GM21526 (cell line): ENCODE data around the gene RAB3IL1.
"Not testable (repeated sequence)": the region's sequence is repeated elsewhere in the genome, so short reads cannot be mapped to it uniquely, and the experiment has no call there.

ENCODE experiments used
- ATAC-seq: cut with Tn5 transposase; IDR thresholded peaks from one replicate; pipeline ENCODE4 v1.9.1; 2021; ENCODE audit warnings: moderate library complexity; ENCODE audit not compliant: unreplicated experiment, low FRiP score

Gene RAB3IL1, protein sequence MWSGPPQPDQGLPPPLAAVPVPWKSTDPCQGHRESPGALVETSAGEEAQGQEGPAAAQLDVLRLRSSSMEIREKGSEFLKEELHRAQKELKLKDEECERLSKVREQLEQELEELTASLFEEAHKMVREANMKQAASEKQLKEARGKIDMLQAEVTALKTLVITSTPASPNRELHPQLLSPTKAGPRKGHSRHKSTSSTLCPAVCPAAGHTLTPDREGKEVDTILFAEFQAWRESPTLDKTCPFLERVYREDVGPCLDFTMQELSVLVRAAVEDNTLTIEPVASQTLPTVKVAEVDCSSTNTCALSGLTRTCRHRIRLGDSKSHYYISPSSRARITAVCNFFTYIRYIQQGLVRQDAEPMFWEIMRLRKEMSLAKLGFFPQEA

DNA sequence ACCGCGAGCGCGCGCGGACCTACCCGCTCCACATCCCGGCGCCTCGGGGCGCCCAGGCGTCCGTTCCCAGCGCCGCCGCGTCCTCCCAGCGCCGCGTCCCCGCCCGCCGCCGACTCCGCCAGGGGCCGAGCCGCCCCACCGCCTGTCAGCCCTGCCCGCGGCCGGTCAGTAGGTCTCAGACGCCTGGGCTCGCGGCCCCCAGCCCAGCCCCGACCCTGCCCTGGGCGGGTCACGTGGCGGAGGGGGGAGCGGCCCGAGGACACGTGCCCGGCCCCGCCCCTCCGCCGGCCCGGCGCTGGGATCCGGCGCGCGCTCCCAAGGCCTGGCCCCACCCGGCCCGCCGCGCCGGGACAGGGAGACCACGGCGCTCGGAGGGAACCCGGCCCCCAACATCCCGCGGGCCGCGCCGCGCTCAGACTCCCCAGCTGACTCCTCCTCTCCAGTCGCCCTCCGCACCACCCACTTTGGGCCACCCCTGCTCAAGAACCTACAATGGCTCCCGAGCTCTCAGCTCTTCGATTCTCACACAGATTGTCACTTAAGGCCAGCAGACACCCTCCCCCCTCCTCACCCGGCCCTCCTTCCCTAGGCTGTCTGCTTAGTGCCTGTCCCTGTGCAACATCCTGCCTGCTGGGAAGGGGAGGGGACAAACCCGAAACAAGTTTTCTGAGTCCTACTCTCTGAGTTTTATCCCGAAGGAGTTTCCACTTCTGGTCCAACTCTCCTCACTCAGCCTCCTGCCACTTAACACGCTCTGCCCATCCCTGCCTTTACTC lies at the start of gene RAB3IL1:
RAB3IL1 (minus strand) TSS at position 233 of the 776 bp plus-strand sequence; CDS start at position 34, 199 bp downstream.
- ATAC-seq = no peak

DNA sequence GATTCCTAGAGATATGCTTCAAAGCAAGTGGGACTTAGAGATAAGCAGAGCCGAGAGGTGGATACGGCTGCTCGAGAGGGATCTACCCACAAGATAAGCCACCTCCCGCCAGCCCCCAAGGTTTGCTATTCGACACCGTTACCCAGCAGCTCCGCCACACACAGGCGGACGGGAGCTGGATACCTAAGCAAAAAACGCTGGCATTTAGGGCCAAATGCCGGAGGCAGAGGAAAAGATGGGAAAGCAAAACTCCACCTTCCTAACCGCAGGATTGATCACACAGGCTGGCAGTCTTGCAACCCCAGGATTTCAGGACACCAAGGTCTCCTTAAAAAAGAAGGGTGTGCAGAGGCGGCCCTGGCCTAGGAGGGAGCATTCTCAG lies 49.4 kb upstream of the RAB3IL1 start:
- no peak for ATAC-seq

DNA sequence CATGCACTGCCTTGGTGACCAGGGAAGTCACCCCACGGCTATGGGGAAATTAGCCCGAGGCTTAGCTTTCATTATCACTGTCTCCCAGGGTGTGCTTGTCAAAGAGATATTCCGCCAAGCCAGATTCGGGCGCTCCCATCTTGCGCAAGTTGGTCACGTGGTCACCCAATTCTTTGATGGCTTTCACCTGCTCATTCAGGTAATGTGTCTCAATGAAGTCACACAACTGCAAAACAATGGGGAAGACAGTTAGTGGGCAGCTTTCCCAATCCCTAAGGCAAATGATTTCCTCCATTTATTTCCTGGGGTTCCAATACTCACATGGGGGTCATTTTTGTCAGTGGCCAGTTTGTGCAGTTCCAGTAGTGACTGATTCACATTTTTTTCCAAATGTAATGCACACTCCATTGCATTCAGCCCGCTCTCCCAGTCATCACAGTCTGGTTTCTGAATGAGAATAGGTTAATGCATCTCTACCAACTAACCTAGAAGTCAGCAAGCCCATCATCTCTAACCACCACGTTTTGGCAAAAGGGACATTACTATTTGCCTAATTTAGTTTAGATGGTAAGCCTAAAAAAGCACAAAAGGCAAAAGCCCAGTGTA lies 47.4 kb upstream of the RAB3IL1 start:
- ATAC-seq = not testable (repeated sequence)

DNA sequence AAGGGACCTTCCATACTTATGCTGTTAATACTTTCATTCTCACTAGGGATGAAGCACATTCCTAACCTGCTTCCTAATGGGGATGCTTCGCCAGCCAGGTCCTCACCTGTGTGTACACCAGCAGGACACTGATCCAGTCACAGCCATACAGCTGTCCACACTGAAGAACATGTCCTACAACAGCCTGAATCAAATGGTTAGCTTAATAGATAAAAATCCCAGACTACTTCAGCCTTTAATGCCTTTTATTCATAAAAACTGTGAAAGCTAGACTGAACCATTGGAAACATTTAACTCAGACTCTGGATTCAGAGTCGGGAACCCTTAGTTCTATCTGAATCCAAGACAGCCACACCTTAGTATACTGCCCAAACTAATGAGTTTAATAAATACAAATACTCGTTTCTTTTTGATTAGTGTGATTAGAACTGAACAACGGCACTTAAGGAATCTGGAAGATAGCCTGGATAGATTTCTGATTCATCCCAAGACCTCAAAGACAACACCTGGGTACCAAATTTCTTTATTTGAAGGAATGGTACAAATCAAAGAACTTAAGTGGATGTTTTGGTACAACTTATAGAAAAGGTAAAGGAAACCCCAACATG lies 46.8 kb upstream of the RAB3IL1 start:
- no peak for ATAC-seq

DNA sequence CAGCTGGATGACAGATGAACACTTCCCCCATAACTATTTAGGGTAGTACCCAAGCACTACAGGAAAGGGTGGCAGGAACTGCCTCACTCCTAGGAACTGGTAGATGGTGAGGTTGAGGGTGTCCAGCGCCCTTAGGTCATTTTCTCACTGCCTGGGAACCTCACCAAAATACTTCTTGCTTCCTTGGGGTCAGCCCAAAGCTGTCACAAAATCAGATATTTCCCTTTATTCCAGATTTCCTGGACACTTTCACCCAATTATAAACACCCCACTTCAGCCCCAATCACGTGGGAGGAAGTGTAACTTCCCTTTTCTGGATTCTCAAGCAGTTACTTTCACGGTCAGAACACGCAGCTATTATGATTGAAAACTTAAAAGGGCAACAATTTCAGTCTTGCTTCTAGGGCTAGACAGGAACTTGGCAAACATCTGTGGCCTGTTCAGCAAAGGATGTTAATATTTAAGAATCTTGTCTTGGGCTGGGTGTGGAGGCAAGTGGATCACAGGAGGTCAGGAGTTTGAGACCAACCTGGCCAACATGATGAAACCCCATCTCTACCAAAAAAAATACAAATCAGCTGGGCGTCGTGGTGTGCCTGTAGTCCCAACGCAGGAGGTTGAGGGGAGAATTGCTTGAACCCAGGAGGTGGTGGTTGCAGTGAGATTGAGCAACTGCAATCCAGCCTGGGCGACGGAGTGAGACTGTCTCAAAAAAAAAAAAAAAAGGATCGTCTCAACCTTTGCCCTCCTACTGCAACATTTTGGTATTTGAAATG lies 46.1 kb upstream of the RAB3IL1 start:
- ATAC-seq = no peak

DNA sequence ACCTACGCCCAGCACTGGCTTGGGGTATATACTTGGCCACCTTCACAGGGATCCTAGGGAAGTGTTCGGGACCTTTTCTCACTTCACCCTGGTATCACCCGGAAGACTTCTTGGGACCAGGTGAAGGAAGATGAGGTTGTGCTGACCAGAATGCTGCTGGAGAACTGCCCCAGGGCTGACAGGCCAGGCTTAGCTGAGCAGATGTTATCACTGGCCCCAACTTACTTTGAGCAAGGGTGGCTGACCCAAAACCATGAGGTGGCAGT lies 45.6 kb upstream of the RAB3IL1 start:
- no peak for ATAC-seq

DNA sequence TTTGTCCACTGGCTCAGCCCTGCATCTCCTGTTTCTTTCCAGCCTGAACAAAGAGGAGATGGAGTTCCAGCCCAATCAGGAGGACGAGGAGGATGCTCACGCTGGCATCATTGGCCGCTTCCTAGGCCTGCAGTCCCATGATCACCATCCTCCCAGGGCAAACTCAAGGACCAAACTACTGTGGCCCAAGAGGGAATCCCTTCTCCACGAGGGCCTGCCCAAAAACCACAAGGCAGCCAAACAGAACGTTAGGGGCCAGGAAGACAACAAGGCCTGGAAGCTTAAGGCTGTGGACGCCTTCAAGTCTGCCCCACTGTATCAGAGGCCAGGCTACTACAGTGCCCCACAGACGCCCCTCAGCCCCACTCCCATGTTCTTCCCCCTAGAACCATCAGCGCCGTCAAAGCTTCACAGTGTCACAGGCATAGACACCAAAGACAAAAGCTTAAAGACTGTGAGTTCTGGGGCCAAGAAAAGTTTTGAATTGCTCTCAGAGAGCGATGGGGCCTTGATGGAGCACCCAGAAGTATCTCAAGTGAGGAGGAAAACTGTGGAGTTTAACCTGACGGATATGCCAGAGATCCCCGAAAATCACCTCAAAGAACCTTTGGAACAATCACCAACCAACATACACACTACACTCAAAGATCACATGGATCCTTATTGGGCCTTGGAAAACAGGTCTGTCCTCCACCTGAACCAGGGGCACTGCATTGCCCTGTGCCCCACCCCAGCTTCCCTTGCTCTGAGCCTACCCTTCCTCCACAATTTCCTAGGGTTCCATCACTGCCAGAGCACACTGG lies 45.0 kb upstream of the RAB3IL1 start:
- ATAC-seq = no peak

DNA sequence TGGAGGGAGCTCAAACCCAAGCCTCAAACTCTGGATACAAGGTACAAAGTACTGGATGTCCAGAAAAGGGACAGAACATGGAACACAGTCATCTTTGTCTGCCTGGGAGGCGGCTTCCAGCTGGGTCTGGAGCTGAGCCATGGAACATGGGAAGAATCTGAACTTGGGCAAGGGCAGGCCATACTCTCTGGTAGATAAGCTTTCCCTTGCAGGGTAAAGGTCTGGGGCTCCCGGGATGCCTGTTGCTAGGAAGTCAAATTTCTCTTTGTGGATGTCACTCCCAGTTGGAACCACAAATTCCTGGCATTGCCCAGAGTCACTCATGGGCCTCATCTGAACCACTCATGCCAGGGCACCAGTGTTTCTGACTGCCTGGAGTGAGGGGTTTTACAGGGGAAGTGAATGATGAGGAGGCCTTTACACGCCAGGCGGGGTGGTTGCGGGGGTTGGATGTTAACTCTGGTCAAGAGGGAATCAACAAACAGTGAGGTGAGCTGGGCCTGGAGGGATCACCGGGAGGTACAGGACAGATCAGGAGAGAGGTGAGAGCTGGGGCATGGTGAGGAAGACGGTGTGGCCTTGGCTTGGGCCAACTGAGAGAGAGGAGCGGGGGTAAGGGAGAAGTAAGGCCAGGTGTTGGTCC lies 44.3 kb upstream of the RAB3IL1 start:
- no peak for ATAC-seq

DNA sequence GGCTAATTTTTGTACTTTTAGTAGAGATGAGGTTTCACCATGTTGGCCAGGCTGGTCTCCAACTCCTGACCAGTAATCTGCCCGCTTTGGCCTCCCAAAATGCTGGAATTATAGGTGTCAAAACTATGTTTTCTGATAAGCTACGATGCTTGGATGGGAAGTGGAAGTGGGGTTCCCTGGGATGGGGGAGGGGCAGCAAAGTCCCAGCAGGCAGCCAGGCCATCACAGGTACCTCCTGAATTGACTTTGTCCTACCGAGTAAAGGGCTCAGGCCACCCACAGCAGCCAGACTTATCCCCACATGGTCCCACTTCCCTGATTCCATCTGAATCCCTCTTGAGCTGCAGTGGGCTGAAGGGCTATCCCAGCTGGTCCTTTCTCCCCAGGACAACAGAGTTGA lies 43.2 kb upstream of the RAB3IL1 start:
- no peak for ATAC-seq

DNA sequence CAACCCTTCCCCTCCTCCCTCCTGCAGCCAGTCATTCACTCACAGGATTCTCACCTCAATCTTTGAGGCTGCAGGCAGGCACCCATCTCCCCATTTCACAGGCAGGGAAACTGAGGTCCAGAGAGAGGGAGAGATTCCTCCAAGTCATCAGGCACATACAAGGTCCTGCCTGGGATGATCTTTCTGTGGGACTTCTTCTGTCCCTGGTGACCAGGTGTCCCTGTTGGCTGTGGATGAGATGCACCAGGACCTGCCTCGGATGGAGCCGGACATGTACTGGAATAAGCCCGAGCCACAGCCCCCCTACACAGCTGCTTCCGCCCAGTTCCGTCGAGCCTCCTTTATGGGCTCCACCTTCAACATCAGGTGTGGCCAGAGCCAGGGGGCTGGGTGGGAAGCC lies 42.3 kb upstream of the RAB3IL1 start:
- no peak for ATAC-seq

DNA sequence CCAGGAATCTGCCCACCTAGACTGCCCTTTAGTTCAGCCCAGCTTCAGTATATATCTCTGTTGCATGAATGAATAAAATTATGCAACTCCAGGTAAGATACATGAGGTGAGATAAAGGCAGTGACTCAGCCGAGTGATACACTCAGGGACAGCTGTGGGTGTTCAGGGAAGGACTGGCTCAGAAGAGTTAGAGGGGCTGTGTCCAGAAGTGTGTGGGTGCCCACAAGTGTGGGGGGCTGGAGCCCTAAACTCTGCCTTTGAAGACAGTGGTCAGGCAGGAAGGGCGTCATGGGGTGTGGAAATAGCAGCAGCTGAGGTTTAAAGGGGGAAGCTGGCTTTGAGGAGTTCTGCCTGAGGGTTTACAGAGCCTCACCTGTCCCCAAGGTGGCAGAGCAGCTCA lies 41.7 kb upstream of the RAB3IL1 start:
- ATAC-seq = no peak

DNA sequence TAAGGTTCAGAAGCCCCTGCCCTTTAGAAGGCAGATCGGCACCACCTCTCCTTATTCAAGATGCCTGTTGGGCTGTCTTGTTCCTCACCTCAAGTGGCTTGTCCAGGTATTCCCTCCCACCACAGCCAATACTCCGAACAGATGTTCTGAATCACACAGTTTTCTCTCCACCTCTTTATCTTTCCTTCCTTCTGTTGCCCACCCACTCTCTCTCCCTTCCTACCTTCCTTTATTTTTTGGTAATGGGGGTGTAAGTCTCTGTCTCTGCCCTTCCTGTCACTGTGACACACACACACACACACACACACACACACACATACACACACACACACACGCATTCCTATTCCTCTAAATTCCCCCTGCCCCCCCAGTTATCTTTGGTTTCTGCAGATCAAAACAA lies 41.2 kb upstream of the RAB3IL1 start:
- ATAC-seq = no peak

DNA sequence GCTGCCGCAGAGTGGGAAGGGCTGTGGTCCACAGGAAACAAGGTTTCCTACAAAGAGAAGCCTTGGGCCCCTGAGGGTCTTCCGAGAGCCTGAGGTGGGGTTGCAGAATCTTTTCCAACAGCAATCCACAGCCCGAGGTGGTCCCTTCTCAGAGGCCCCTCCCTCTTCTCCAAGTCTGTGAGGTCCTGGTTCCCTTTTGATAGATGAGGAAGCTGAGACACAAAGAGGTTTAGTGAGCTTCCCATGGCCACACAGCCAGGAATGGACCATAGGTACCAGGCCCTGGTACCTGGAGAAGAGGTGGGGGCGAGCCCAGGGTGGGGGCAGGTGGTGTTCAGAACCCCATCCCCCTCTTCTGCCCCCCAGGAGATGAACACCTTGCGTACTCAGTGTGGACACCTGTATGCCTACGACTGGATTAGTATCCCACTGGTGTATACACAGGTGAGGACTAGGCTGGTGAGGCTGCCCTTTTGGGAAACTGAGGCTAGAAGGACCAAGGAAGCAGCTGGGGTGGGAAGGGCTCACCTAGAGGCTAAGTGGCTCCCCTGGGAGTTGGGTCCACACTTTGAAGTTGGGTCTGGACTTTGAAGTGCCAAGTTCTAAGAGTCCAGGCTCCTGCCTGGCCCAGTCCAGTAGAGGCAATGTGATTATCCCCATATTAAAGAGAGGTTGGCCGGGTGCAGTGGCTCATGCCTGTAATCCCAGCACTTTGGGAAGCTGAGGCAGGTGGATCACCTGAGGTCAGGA lies 39.8 kb upstream of the RAB3IL1 start:
- no peak for ATAC-seq

DNA sequence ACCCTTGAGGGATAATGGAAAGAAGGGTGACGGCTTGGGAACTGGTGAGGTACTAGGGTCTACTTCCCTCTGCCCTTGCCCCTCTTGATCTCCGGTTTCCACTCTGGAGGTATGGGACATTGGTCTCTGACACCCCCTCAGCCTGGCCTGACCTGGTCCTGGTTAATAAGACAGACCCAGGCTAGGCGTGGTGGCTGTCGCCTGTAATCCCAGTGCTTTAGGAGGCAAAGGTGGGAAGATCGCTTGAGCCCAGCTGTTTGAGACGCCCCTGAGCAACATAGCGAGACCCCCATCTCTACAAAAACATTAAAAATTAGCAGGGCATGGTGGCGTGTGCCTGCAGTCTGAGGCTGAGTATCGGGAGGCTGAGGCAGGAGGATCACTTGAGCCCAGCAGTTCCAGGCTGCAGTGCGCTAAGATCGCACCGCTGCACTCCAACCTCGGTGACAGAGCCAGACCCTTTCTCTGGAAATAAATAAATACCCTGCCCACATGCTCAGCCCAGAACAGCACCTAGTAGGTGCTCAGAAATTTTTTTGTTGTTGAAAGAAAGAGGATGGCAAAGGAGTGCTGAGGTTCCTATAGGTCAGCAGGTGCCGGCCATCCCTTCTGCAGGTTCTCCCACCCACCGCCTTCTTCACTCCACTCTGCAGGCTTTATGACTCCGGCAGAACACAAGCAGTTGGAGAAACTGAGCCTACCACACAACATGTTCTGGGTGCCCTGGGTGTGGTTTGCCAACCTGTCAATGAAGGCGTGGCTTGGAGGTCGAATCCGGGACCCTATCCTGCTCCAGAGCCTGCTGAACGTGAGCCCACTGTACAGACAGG lies 39.0 kb upstream of the RAB3IL1 start:
- ATAC-seq = no peak

DNA sequence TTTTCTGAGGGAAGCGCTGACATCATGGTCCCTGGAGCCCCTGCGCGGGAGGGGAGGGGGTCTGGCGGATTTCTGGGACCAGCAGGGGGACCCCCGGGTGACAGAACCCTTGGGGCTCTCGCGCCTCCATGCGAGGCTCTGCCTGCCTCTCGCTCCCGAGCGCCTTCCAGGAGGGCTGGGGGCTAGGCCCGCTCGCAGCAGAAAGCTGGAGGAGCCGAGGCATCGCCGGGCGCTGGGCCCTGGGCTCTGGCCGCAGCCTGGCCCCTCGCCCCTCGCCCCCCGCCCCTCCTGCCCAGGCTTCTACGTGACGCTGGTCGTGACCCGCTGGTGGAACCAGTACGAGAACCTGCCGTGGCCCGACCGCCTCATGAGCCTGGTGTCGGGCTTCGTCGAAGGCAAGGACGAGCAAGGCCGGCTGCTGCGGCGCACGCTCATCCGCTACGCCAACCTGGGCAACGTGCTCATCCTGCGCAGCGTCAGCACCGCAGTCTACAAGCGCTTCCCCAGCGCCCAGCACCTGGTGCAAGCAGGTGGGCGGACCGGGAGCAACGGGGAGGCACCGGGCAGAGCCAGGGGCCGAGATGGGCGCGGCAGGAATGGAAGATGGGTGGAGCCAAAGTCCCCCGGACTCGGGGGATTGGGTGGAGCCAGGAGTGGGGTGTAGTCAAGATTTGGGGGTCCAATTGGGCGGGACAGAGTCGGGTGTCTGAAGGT lies 38.2 kb upstream of the RAB3IL1 start:
- no peak for ATAC-seq

DNA sequence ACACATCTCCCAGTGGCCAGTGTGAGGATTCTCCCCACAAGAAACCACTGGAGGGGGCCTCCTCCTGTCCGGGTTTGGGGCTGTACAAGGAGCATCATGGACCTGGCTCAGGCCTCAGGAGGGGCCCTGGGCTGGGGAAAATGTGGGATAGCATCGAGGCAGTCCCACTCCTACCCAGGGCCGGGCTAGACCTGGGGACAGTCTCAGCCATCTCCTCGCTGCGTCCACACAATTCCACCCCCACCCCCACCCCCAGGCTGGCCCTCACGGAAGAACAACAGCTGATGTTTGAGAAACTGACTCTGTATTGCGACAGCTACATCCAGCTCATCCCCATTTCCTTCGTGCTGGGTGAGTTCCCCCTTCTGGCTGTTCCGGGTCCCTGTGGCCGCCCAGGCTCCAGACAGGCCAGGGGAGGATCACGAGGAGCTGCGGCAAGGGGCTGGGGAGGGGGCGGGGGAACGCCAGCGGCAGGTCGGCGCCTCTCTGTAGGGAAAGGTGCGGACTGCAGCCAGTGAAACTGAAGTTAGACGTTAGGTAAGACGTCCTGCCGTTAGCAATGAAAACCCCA lies 37.6 kb upstream of the RAB3IL1 start:
- no peak for ATAC-seq
